Endothelial cell of umbilical vein (primary cell): ENCODE results near the gene RPS16. TPM values are rescaled to one million over a fixed set of nuclear protein-coding genes. Genes with fewer than 3 reads are reported as not detected.

Experiments
- BruUV-seq: library from RNA; stranded (reverse); fragments of 400-500 nt; replicated peaks from 2 replicates; lab custom pipeline; 2021; lab: Mats Ljungman, UMichigan
- CTCF ChIA-PET: fragments of 300-600, 350-600 bp; sonication (Branson Sonifier 250); formaldehyde crosslinking; loops from one replicate; lab custom pipeline; 2021; ENCODE audit warnings: antibody characterized with exemption, inconsistent platforms; lab: Charles Lee
- POLR2A ChIA-PET: fragments of 300-600, 350-600 bp; sonication (Branson Sonifier 250); formaldehyde crosslinking; loops from one replicate; lab custom pipeline; 2021; ENCODE audit warnings: antibody characterized with exemption, inconsistent platforms; lab: Charles Lee
- DNase-seq: peaks from one replicate; pipeline ENCODE4 v3.0.0-alpha.2; 2011; ENCODE audit warnings: low read depth, low spot score
- FAIRE-seq: peaks from 2 replicates; lab custom pipeline; 2011; peaks lifted over from hg19 to GRCh38; lab: Jason Lieb, UNC
- H2AFZ ChIP-seq: 2 replicates; pipeline ENCODE4 v1.6.0; 2012; ENCODE audit warnings: low read depth, low read length, control low read depth, inconsistent platforms
- H3K27ac ChIP-seq: 2 replicates; pipeline ENCODE4 v1.5.1; 2011; ENCODE audit warnings: low read depth, mild to moderate bottlenecking, control low read depth, low read length, moderate library complexity; ENCODE audit not compliant: insufficient read depth
- H3K27me3 ChIP-seq, 2 experiments: 2 replicates each; pipeline versions ENCODE4 v1.6.0 to v1.6.1; 2011; ENCODE audit warnings: low read length in 2 of 2, mixed read lengths in 1 of 2; ENCODE audit not compliant: control insufficient read depth in 2 of 2, insufficient read depth in 2 of 2
- H3K36me3 ChIP-seq, 2 experiments: 2 replicates in 1 of 2; 3 replicates in 1 of 2; pipeline ENCODE4 v1.5.1; 2011; ENCODE audit warnings: low read length in 2 of 2, mild to moderate bottlenecking in 1 of 2, moderate library complexity in 1 of 2; ENCODE audit not compliant: control insufficient read depth in 2 of 2, insufficient read depth in 2 of 2; ENCODE audit errors: extremely low read depth in 1 of 2
- H3K4me1 ChIP-seq: 3 replicates; pipeline ENCODE4 v1.5.1; 2011; ENCODE audit warnings: mild to moderate bottlenecking, low read length; ENCODE audit not compliant: control insufficient read depth, insufficient read depth; ENCODE audit errors: extremely low read depth
- H3K4me2 ChIP-seq: 2 replicates; pipeline ENCODE4 v1.6.1; 2011; ENCODE audit warnings: low read length, control low read depth, mixed read lengths; ENCODE audit not compliant: insufficient read depth
- H3K4me3 ChIP-seq, 3 experiments: fragments of 200-600 bp in 1 of 3; sonication (generic), shearing (Covaris generic) in 1 of 3; replicated peaks in 1 of 3; 2 replicates each; pipeline ENCODE4 v1.5.1; 2011 to 2016; ENCODE audit warnings: control low read depth in 3 of 3, low read length in 3 of 3, mild to moderate bottlenecking in 2 of 3, inconsistent platforms in 1 of 3, low read depth in 1 of 3, moderate library complexity in 1 of 3; ENCODE audit not compliant: insufficient read depth in 1 of 3
- H3K79me2 ChIP-seq: 2 replicates; pipeline ENCODE4 v1.6.0; 2012; ENCODE audit warnings: low read length, inconsistent platforms; ENCODE audit not compliant: control insufficient read depth, insufficient read depth
- H3K9ac ChIP-seq: replicated peaks from 2 replicates; pipeline ENCODE3; 2011; ENCODE audit warnings: low read length, control low read depth; ENCODE audit not compliant: insufficient read depth; ENCODE audit errors: extremely low read depth
- H3K9me1 ChIP-seq: replicated peaks from 3 replicates; pipeline ENCODE4 v1.6.0; 2011; ENCODE audit warnings: mild to moderate bottlenecking, low read length; ENCODE audit not compliant: control insufficient read depth, insufficient read depth; ENCODE audit errors: extremely low read depth
- H3K9me3 ChIP-seq: replicated peaks from 2 replicates; pipeline ENCODE4 v1.5.1; 2012; ENCODE audit warnings: low read length, inconsistent platforms; ENCODE audit not compliant: control insufficient read depth, insufficient read depth
- H4K20me1 ChIP-seq: replicated peaks from 2 replicates; pipeline ENCODE3; 2011; ENCODE audit warnings: mild to moderate bottlenecking, low read length; ENCODE audit not compliant: control insufficient read depth, insufficient read depth; ENCODE audit errors: extremely low read depth
- EZH2 ChIP-seq: IDR thresholded peaks from 2 replicates; pipeline ENCODE4 v1.6.1; 2012; ENCODE audit warnings: borderline replicate concordance, low read depth, mild to moderate bottlenecking, moderate library complexity, low read length, inconsistent platforms; ENCODE audit not compliant: severe bottlenecking
- dilution Hi-C: fragments of 300-500 bp; cut with MboI; formaldehyde crosslinking; loops from one replicate; pipeline ENCODE4 v1.15.0; 2019; ENCODE audit warnings: low sequenced_read_pairs; ENCODE audit not compliant: extremely low pct_ligation_motif_present
- intact Hi-C: fragments of 100-400 bp; cut with micrococcal nuclease; formaldehyde crosslinking; loops from one replicate; pipeline ENCODE4 v1.10.0; 2022
- polyA plus RNA-seq, 4 experiments: library from polyadenylated mRNA; depleted of rRNA in 3 of 4; stranded (reverse) in 3 of 4; unstranded in 1 of 4; fragments of >200 nt; gene quantifications; 2 replicates each; pipeline versions ENCODE4 v1.2.1 to v1.2.3, GENCODE V29; 2011 to 2012; ENCODE audit warnings: missing spikeins in 1 of 4
- total RNA-seq: library from RNA; stranded (reverse); gene quantifications from 2 replicates; pipeline ENCODE4 v1.2.3, GENCODE V29; 2021
- TF ChIP-seq, protein P1 (sequence below): IDR thresholded peaks from 2 replicates; pipeline ENCODE4 v1.6.1; 2011; ENCODE audit not compliant: insufficient read depth, insufficient read length
- TF ChIP-seq, protein P2 (sequence below), 2 donors: IDR thresholded peaks; 1 replicate in 1 of 2; 2 replicates in 1 of 2; pipeline ENCODE4 v1.5.1; 2011; ENCODE audit warnings: low read length in 2 of 2, mild to moderate bottlenecking in 2 of 2, moderate library complexity in 2 of 2, control low read depth in 1 of 2, inconsistent platforms in 1 of 2, low read depth in 1 of 2; ENCODE audit not compliant: insufficient read depth in 1 of 2; ENCODE audit errors: extremely low read depth in 1 of 2

The RPS16 gene
- total and polyA plus RNA-seq, 2 donors (not counting 3 experiments of a cell fraction or from before 2014, with no cell fraction given) = 1,768 to 5,244 TPM

DNA sequence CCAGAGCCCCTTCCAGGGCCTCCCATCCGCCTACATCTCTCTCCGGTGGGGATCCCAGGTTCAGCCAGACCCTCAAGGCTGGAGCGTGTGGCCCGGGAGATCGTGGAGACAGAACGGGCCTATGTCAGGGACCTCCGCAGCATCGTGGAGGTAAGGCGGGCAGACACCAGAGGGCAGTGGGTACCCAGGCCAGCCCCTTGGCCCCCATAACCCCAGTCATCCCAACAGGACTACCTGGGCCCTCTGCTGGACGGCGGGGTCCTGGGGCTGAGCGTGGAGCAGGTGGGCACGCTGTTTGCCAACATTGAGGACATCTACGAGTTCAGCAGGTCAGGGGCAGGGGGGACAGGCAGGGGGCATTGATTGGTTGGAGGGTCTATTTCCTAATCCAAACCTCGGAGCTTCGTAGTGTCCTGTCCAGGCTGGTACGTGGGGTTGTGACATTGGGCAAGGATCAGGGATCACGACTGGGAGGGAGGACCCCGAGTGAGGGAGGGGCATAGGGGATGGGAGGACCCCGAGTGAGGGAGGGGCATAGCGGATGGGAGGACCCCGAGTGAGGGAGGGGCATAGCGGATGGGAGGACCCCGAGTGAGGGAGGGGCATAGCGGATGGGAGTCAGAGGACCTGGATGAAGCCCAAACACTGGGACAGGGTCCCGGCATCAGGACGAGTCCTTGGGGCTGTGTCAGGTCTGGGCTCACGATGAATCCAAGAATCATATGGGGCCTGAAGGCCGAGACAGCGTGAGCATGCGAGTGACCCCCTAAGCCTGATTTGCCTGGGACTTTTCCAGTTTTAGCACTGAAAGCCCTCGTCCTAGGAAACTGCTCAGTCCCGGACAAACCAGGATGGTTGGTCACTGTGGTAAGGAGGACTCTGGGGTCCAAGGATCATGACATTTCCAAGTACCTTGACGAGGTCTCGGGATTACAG, 20.4 kb downstream of the RPS16 start:
- Histone ChIP-seq H3K4me2 (no peak overlapping the region), H3K4me3 (no peak overlapping the region), H2AFZ (no peak overlapping the region), H3K27ac (no peak overlapping the region), H3K27me3 (no peaks in the 10 kb centered on the region), H3K79me2 (peaks cover 13% of the 10 kb centered on the region), H3K9me1 (no peaks in the 10 kb centered on the region), H3K4me1 (peaks cover 17% of the 10 kb centered on the region), H3K9me3 (no peaks in the 10 kb centered on the region), H3K9ac (no peak overlapping the region), H3K36me3 (peaks cover 0 to 20% of the 10 kb centered on the region in 2 experiments), H4K20me1 (no peaks in the 10 kb centered on the region)
- BruUV-seq = no TSS peak
- ChIA-PET CTCF (interaction anchor here (1.5 to 1.9 kb wide), 2 partner anchors 11 to 12 kb away, joined by 4 to 29 read pairs; no protein-coding TSS in a partner anchor), POLR2A (interaction anchor here (1.1 to 2.2 kb wide), 2 partner anchors 20 kb away, joined by 3 to 18 read pairs; partner anchors contain the start of gene RPS16)
- no peak for DNase-seq
- no peak for FAIRE-seq
- intact Hi-C loops (no loop called here), dilution Hi-C loops (no loop called here)
- TF ChIP-seq, protein P1, sequence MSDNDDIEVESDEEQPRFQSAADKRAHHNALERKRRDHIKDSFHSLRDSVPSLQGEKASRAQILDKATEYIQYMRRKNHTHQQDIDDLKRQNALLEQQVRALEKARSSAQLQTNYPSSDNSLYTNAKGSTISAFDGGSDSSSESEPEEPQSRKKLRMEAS = no peak
- TF ChIP-seq, protein P2, sequence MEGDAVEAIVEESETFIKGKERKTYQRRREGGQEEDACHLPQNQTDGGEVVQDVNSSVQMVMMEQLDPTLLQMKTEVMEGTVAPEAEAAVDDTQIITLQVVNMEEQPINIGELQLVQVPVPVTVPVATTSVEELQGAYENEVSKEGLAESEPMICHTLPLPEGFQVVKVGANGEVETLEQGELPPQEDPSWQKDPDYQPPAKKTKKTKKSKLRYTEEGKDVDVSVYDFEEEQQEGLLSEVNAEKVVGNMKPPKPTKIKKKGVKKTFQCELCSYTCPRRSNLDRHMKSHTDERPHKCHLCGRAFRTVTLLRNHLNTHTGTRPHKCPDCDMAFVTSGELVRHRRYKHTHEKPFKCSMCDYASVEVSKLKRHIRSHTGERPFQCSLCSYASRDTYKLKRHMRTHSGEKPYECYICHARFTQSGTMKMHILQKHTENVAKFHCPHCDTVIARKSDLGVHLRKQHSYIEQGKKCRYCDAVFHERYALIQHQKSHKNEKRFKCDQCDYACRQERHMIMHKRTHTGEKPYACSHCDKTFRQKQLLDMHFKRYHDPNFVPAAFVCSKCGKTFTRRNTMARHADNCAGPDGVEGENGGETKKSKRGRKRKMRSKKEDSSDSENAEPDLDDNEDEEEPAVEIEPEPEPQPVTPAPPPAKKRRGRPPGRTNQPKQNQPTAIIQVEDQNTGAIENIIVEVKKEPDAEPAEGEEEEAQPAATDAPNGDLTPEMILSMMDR (IDR thresholded peaks at IDR 0.05; ENCODE audit: extremely low read depth in 1 of 2, insufficient read depth in 1 of 2, low read depth in 1 of 2, low read length in 2 of 2) = no peak
- TF ChIP-seq EZH2 = no peak
